ENCODE measurements around the gene GRM5. TPM values are rescaled to one million over a fixed set of nuclear protein-coding genes. Genes with fewer than 3 reads are reported as not detected.
"Not testable (repeated sequence)": the region's sequence is repeated elsewhere in the genome, so short reads cannot be mapped to it uniquely, and the experiment has no call there.

GRM5 gene
- total RNA-seq, result not detected
- long read RNA-seq, result 0 reads

- ATAC-seq; DNase-seq; intact Hi-C loops (cut with DNase I, micrococcal nuclease): not testable (repeated sequence)
Measured at GRCh38 chr11:89065651-89066201, at the start of gene GRM5. Gene GRM5 (minus strand): TSS chr11:89065982. CDS start chr11:89047872, 18,110 bp downstream.

- ATAC-seq (peak; percentile 53), DNase-seq (peak in 1 of 2 donors; percentile 5)
- intact Hi-C loops (cut with DNase I, micrococcal nuclease), result not testable (repeated sequence)
Measured at GRCh38 chr11:89097956-89098355, 32.2 kb upstream of the GRM5 start.

GRCh38 chr11:89093806-89094205 is 28.0 kb upstream of the GRM5 start:
- intact Hi-C loops (cut with DNase I, micrococcal nuclease); DNase-seq; ATAC-seq: not testable (repeated sequence)

GRCh38 chr11:89084951-89085350 is 19.2 kb upstream of the GRM5 start:
- ATAC-seq; DNase-seq; intact Hi-C loops (cut with DNase I, micrococcal nuclease): not testable (repeated sequence)

- intact Hi-C loops (cut with DNase I, micrococcal nuclease); ATAC-seq; DNase-seq: not testable (repeated sequence)
Measured at GRCh38 chr11:89070911-89071310, 5.1 kb upstream of the GRM5 start.

GRCh38 chr11:89067264-89067663 is 1.5 kb upstream of the GRM5 start:
- intact Hi-C loops (cut with DNase I, micrococcal nuclease), result no loop called here
- ATAC-seq (no peak), DNase-seq (no peak)

- no peak for ATAC-seq
- DNase-seq, result no peak
- intact Hi-C loops (cut with DNase I, micrococcal nuclease), result no loop called here
Measured at GRCh38 chr11:89065066-89065465, 716 bp downstream of the GRM5 start.

GRCh38 chr11:89063481-89063951 is 2.3 kb downstream of the GRM5 start:
- intact Hi-C loops (cut with DNase I, micrococcal nuclease); DNase-seq; ATAC-seq: not testable (repeated sequence)

- DNase-seq; intact Hi-C loops (cut with DNase I, micrococcal nuclease); ATAC-seq: not testable (repeated sequence)
Measured at GRCh38 chr11:89062771-89063298, 2.9 kb downstream of the GRM5 start.

- intact Hi-C loops (cut with DNase I, micrococcal nuclease); ATAC-seq; DNase-seq: not testable (repeated sequence)
Measured at GRCh38 chr11:89061839-89062238, 3.9 kb downstream of the GRM5 start.

- not testable (repeated sequence) for ATAC-seq
Measured at GRCh38 chr11:89057406-89057805, 8.4 kb downstream of the GRM5 start.

GRCh38 chr11:89052220-89052619 is 13.6 kb downstream of the GRM5 start:
- intact Hi-C loops (cut with DNase I, micrococcal nuclease), result no loop called here
- DNase-seq, result no peak
- ATAC-seq, result no peak

More at GRCh38 chr11:89057406-89057805, 8.4 kb downstream of the GRM5 start:
- intact Hi-C loops (cut with DNase I, micrococcal nuclease); DNase-seq: not testable (repeated sequence)

GRCh38 chr11:89047159-89047558 is 18.6 kb downstream of the GRM5 start:
- ATAC-seq; intact Hi-C loops (cut with DNase I, micrococcal nuclease); DNase-seq: not testable (repeated sequence)

GRCh38 chr11:89043861-89044588 is 21.8 kb downstream of the GRM5 start:
- intact Hi-C loops (cut with DNase I, micrococcal nuclease), result not testable (repeated sequence)

GRCh38 chr11:89029671-89030070 is 36.1 kb downstream of the GRM5 start:
- intact Hi-C loops (cut with DNase I, micrococcal nuclease); DNase-seq; ATAC-seq: not testable (repeated sequence)

More at GRCh38 chr11:89043861-89044588, 21.8 kb downstream of the GRM5 start:
- DNase-seq, ATAC-seq: not testable (repeated sequence)

GRCh38 chr11:89021339-89021738 is 44.4 kb downstream of the GRM5 start:
- intact Hi-C loops (cut with DNase I, micrococcal nuclease), result no loop called here
- ATAC-seq, result no peak
- no peak for DNase-seq

GRCh38 chr11:89019827-89020547 is 45.8 kb downstream of the GRM5 start:
- DNase-seq; ATAC-seq; intact Hi-C loops (cut with DNase I, micrococcal nuclease): not testable (repeated sequence)

GRCh38 chr11:89016214-89016613 is 49.6 kb downstream of the GRM5 start:
- intact Hi-C loops (cut with DNase I, micrococcal nuclease), result no loop called here
- no peak for ATAC-seq
- no peak for DNase-seq

- no peak for ATAC-seq
Measured at GRCh38 chr11:89015614-89016013, 50.2 kb downstream of the GRM5 start.

More at GRCh38 chr11:89015614-89016013, 50.2 kb downstream of the GRM5 start:
- no peak for DNase-seq
- intact Hi-C loops (cut with DNase I, micrococcal nuclease), result no loop called here
